ENCODE data around the gene COX4I2. TPM values are rescaled to one million over a fixed set of nuclear protein-coding genes. Genes with fewer than 3 reads are reported as not detected.

Gene COX4I2
- total and polyA plus RNA-seq, 11 donors = 5.7 to 42.8 (median 11.3) TPM

DNA sequence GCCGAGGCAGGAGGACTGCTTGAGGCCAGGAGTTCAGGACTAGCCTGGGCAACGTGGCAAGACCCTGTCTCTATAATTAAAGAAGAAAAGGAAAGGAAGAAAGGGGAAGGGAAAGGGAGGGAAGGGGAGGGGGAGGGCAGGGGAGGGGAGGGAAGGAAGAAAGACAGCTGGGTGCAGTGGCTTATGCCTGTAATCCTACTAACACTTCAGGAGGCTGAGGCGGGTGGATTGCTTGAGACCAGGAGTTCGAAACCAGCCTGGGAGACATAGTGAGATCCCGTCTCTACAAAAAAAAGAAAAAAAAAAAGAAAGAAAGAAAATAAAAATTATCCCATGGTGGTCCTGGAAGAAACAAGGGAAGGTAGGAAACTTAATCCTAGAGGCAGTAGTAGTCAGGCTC lies 51.4 kb downstream of the COX4I2 start:
- TF ChIP-seq POLR2A (IDR thresholded peaks at IDR 0.05) = no peak
- Histone ChIP-seq H3K4me3 (no peak overlapping the region), H3K9me3 (no peaks in the 10 kb centered on the region), H3K27me3 (no peaks in the 10 kb centered on the region), H3K36me3 (peaks cover 0 to 78% (median 30%) of the 10 kb centered on the region in 9 donors), H3K4me1 (peaks cover 0 to 73% (median 46%) of the 10 kb centered on the region in 12 donors), H3K27ac (peak overlapping the region in 1 of 12 donors; percentile 40)
- intact Hi-C loops (cut with DNase I) = no loop called here
- ATAC-seq = no peak
- whole genome bisulfite sequencing, 4 donors = 83 to 91% (median 87%) methylated on average over 5 of the region's 5 CpGs
- DNase-seq = no peak

DNA sequence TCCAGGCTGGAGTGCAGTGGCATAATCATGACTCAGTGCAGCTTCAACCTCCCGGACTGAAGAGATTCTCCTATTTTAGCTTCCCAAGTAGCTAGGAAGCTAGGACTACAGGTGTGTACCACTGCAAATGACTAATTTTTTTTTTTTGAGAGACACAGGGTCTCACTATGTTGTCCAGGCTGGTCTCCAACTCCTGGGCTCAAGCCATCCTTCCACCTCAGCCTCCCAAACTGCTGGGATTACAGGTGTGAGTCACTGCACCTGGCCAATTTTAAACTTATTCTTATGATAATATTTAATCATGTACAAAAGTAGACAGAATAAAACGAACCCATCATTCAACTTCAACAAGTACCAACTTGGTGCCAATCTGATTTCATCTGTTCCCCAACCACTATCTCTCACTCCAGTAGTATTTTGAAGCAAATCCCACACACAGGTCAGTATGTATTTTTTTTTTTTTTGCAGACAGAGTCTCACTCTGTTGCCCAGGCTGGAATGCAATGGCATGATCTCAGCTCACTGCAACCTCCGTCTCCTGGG lies 52.5 kb downstream of the COX4I2 start:
- intact Hi-C loops (cut with DNase I) = no loop called here
- Histone ChIP-seq H3K36me3 (peaks cover 0 to 77% (median 30%) of the 10 kb centered on the region in 9 donors), H3K9me3 (no peaks in the 10 kb centered on the region), H3K4me3 (no peak overlapping the region), H3K27ac (peak overlapping the region in 2 of 12 donors; percentile 17 to 40), H3K27me3 (no peaks in the 10 kb centered on the region), H3K4me1 (peaks cover under 1 to 73% (median 47%) of the 10 kb centered on the region in 12 donors)
- 78 to 83% (median 80%) methylated on average over 3 of the region's 3 CpGs for WGBS, 4 donors
- DNase-seq = no peak
- TF ChIP-seq POLR2A (IDR thresholded peaks at IDR 0.05) = no peak
- TF ChIP-seq, protein P1, sequence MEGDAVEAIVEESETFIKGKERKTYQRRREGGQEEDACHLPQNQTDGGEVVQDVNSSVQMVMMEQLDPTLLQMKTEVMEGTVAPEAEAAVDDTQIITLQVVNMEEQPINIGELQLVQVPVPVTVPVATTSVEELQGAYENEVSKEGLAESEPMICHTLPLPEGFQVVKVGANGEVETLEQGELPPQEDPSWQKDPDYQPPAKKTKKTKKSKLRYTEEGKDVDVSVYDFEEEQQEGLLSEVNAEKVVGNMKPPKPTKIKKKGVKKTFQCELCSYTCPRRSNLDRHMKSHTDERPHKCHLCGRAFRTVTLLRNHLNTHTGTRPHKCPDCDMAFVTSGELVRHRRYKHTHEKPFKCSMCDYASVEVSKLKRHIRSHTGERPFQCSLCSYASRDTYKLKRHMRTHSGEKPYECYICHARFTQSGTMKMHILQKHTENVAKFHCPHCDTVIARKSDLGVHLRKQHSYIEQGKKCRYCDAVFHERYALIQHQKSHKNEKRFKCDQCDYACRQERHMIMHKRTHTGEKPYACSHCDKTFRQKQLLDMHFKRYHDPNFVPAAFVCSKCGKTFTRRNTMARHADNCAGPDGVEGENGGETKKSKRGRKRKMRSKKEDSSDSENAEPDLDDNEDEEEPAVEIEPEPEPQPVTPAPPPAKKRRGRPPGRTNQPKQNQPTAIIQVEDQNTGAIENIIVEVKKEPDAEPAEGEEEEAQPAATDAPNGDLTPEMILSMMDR (IDR thresholded peaks at IDR 0.05) = no peak
- ATAC-seq = no peak

DNA sequence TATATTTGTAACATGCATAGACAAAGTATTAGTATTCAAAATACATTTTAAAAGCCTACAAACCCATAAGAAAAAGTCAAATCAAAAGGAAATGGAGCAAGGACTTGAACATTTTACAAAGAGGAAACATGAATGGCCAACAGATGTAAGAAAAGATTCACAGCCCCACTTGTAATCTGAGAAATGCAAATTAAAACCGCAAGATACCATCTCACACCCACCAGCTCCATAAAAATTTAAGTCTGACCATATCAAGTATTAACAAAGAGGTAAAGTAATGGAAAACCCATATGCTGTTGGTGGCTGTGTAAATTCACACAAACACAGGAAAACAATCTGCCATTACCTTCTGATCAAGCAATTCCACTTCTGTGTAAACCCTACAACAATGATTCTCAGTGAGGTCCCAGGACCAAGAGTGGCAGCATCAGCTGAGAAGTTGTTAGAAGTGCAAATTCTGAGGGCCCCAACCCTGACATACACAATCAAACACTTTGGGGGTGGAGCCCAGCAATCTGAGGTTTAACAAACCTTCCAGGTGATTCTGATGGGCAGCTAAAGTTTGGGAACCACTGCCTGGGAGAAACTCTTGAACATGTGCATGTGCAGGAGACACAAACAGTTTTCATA lies 54.0 kb downstream of the COX4I2 start:
- peak overlapping the region in 3 of 12 donors; percentile 0 to 38 (median 11) for H3K27ac ChIP-seq
- intact Hi-C loops (cut with DNase I) = no loop called here
- peaks cover 10 to 75% (median 49%) of the 10 kb centered on the region in 12 donors for H3K4me1 ChIP-seq
- H3K9me3 ChIP-seq = no peaks in the 10 kb centered on the region
- DNase-seq = no peak
- H3K36me3 ChIP-seq = peaks cover 0 to 67% (median 28%) of the 10 kb centered on the region in 9 donors
- no peak overlapping the region for H3K4me3 ChIP-seq
- no peaks in the 10 kb centered on the region for H3K27me3 ChIP-seq
- 37 to 72% (median 55%) methylated on average over 1 of the region's 1 CpG for WGBS, 4 donors
- no peak for ATAC-seq
- TF ChIP-seq, protein P1 (IDR thresholded peaks at IDR 0.05) = no peak
- no peak for TF ChIP-seq POLR2A (IDR thresholded peaks at IDR 0.05)

DNA sequence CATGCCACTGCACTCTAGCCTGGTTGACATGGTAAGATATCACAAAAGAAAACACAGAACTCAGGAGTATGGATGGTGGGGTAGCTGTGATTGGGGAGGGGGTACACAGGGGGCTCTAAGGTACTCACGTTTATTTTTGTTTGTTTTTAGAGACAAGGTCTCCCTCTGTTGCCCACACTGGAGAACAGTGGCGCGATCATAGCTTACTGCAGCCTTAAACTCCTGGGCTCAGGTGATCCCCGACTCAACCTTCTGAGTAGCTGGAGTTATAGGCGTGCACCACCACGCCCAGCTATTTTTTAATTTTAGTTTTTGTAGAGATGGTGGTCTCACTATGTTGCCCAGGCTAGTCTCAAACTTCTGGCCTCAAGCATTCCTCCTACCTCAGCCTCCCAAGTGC lies 55.7 kb downstream of the COX4I2 start:
- Histone ChIP-seq H3K4me1 (peaks cover 13 to 84% (median 54%) of the 10 kb centered on the region in 12 donors), H3K27ac (peak overlapping the region in 2 of 12 donors; percentile 41 to 80), H3K4me3 (no peak overlapping the region), H3K36me3 (peaks cover 0 to 52% (median 20%) of the 10 kb centered on the region in 9 donors), H3K9me3 (no peaks in the 10 kb centered on the region), H3K27me3 (no peaks in the 10 kb centered on the region)
- DNase-seq = no peak
- 85 to 88% (median 88%) methylated on average over 6 of the region's 6 CpGs for WGBS, 4 donors
- no peak for ATAC-seq
- TF ChIP-seq POLR2A (IDR thresholded peaks at IDR 0.05) = no peak
- TF ChIP-seq, protein P1 (IDR thresholded peaks at IDR 0.05) = no peak
- intact Hi-C loops (cut with DNase I) = no loop called here

Data from heart left ventricle (tissue), 16 donors.